OCI-LY3 (cell line): ENCODE results near the gene CHRNB1.

Source experiments
- EZH2phosphoT487 ChIP-seq: fragments of 200-600 bp; shearing (Covaris generic); IDR thresholded peaks from 2 replicates; pipeline ENCODE4 v1.6.1; 2018; ENCODE audit warnings: antibody characterized with exemption, mixed run types, low read depth
- TF ChIP-seq, protein P1 (sequence below): fragments of 200-600, 300-600 bp; sonication (generic); IDR thresholded peaks from 2 replicates; pipeline ENCODE4 v1.5.1; 2014; ENCODE audit warnings: antibody characterized with exemption, low read length, low read depth

DNA sequence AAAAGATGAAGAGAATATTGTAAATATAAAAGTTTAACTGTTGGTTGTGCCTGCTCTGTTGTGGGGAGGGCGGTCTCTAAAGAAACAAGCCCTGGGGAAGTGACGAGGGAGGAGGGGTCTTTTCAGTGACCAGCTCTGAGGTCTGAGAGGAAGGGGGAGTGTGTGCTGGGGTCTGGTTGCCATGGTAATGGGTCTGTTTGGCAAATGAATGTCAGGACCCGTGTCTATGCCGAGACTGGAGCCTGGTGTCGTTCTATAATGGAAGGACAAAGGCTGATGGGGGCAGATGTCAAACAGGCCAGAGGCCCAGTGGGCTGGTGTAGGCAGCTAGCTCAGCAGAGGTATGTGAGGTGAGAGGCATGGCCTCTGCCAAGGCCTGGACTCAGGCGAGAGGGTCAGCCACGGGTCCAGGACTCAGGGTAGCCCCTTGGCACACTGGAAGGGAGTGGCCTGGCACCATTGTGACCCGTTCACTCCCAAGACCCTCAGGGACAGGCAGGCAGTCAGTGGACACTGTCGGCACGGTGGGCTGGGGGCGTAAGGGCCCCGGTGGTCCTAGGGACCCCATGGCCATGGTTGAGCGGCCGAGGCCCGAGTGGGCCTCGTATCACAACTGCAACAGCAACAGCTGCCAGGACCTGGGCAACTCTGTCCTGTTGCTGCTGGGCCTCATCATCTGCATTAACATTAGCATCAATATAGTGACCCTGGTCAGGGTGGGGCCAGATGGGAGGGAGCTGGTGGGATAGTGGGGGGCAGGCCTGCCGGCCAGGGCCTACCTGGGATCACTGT, 24.8 kb upstream of the CHRNB1 start, which contains the start of gene SPEM1:
- TF ChIP-seq, protein P1, sequence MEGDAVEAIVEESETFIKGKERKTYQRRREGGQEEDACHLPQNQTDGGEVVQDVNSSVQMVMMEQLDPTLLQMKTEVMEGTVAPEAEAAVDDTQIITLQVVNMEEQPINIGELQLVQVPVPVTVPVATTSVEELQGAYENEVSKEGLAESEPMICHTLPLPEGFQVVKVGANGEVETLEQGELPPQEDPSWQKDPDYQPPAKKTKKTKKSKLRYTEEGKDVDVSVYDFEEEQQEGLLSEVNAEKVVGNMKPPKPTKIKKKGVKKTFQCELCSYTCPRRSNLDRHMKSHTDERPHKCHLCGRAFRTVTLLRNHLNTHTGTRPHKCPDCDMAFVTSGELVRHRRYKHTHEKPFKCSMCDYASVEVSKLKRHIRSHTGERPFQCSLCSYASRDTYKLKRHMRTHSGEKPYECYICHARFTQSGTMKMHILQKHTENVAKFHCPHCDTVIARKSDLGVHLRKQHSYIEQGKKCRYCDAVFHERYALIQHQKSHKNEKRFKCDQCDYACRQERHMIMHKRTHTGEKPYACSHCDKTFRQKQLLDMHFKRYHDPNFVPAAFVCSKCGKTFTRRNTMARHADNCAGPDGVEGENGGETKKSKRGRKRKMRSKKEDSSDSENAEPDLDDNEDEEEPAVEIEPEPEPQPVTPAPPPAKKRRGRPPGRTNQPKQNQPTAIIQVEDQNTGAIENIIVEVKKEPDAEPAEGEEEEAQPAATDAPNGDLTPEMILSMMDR, result no peak
- no peak for TF ChIP-seq EZH2phosphoT487
